Fibroblast of lung (primary cell): Measurements from ENCODE around the gene PDE6A.

Source experiments
- EZH2 ChIP-seq: IDR thresholded peaks from 2 replicates; pipeline ENCODE4 v1.5.1; 2012; ENCODE audit warnings: low read length, control low read depth, mild to moderate bottlenecking; ENCODE audit errors: missing control alignments
- TF ChIP-seq, protein P1 (sequence below), 2 donors: IDR thresholded peaks in 1 of 2; conservative IDR thresholded peaks in 1 of 2; 1 replicate in 1 of 2; 2 replicates in 1 of 2; pipeline ENCODE4 v1.5.1; 2011 to 2012; ENCODE audit warnings: low read length in 2 of 2, control low read depth in 1 of 2, inconsistent platforms in 1 of 2, low read depth in 1 of 2, mild to moderate bottlenecking in 1 of 2

DNA sequence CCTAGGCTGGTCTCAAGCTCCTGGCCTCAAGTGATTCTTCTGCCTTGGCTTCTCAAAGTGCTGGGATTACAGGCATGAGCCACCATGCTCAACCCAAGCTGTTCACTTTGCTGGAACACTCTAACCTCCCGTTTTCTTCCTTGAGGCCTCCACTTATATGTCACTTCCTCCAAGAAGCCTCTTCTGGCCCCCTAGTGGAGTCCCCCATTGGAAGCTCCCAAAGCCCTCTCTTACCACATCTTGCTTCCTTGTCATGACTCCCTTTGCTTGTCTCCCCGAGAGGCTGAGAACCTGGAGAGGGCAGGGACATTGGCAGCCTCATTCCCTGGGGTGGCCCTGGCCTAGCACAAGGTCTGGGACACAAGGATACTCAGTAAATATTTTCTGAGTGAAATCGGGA lies 80.8 kb downstream of the PDE6A start:
- TF ChIP-seq, protein P1, sequence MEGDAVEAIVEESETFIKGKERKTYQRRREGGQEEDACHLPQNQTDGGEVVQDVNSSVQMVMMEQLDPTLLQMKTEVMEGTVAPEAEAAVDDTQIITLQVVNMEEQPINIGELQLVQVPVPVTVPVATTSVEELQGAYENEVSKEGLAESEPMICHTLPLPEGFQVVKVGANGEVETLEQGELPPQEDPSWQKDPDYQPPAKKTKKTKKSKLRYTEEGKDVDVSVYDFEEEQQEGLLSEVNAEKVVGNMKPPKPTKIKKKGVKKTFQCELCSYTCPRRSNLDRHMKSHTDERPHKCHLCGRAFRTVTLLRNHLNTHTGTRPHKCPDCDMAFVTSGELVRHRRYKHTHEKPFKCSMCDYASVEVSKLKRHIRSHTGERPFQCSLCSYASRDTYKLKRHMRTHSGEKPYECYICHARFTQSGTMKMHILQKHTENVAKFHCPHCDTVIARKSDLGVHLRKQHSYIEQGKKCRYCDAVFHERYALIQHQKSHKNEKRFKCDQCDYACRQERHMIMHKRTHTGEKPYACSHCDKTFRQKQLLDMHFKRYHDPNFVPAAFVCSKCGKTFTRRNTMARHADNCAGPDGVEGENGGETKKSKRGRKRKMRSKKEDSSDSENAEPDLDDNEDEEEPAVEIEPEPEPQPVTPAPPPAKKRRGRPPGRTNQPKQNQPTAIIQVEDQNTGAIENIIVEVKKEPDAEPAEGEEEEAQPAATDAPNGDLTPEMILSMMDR (conservative IDR thresholded peaks at IDR 0.05 in 1 of 2, IDR thresholded peaks at IDR 0.05 in 1 of 2; ENCODE audit: low read depth in 1 of 2, low read length in 2 of 2) = no peak
- TF ChIP-seq EZH2 = no peak
